Keratinocyte (primary cell): ENCODE data around the gene MAGI2.

Experiments
- CTCF ChIP-seq, 3 experiments: IDR thresholded peaks in 1 of 3; conservative IDR thresholded peaks in 1 of 3; optimal IDR thresholded peaks in 1 of 3; 2 replicates in 2 of 3; 3 replicates in 1 of 3; pipeline versions ENCODE3 to v1.5.1; 2011; ENCODE audit warnings: low read length in 3 of 3, mild to moderate bottlenecking in 3 of 3, moderate library complexity in 2 of 3, control low read depth in 1 of 3, inconsistent platforms in 1 of 3; ENCODE audit not compliant: insufficient read depth in 2 of 3; ENCODE audit errors: extremely low read depth in 1 of 3
- EZH2 ChIP-seq: IDR thresholded peaks from one replicate; pipeline ENCODE4 v1.6.1; 2012; ENCODE audit warnings: inconsistent platforms, mild to moderate bottlenecking, low read length, moderate library complexity

- no peak for TF ChIP-seq EZH2
- no peak for TF ChIP-seq CTCF (optimal IDR thresholded peaks at IDR 0.05 in 1 of 3, IDR thresholded peaks at IDR 0.05 in 1 of 3, conservative IDR thresholded peaks at IDR 0.05 in 1 of 3; ENCODE audit: extremely low read depth in 1 of 3, insufficient read depth in 2 of 3, low read length in 3 of 3)
These were observed 608.3 kb downstream of the MAGI2 start for GRCh38 chr7:78845155-78845554.
